ENCODE results near the gene AAMP.

- TF ChIP-seq ZNF425 (CRISPR knock-in tag; conservative IDR thresholded peaks at IDR 0.05) (no peak), CTCF (IDR thresholded peaks at IDR 0.05) (no peak), KAT7 (CRISPR knock-in tag; IDR thresholded peaks at IDR 0.05; ENCODE audit: borderline replicate concordance) (no peak), ZNF423 (CRISPR knock-in tag; IDR thresholded peaks at IDR 0.05) (no peak), FOXJ3 (CRISPR knock-in tag; IDR thresholded peaks at IDR 0.05; ENCODE audit: borderline replicate concordance) (no peak), CREM (CRISPR knock-in tag; IDR thresholded peaks at IDR 0.05) (no peak), TP53 (CRISPR knock-in tag; IDR thresholded peaks at IDR 0.05) (no peak), ESRRA (CRISPR knock-in tag; IDR thresholded peaks at IDR 0.05; ENCODE audit: borderline replicate concordance) (no peak), MAX (CRISPR knock-in tag; IDR thresholded peaks at IDR 0.05) (no peak), ZNF512 (CRISPR knock-in tag; IDR thresholded peaks at IDR 0.05; ENCODE audit: borderline replicate concordance) (no peak), GABPB1 (CRISPR knock-in tag; IDR thresholded peaks at IDR 0.05) (no peak), TCF7 (CRISPR knock-in tag; IDR thresholded peaks at IDR 0.05; ENCODE audit: low read depth) (no peak), SMAD4 (CRISPR knock-in tag; IDR thresholded peaks at IDR 0.05) (no peak)
Measured at GRCh38 chr2:218291318-218292047, 21.5 kb upstream of the AAMP start.
